LoVo (cell line): ENCODE results near the gene HDAC9.

ENCODE experiments used
- DNase-seq: peaks from one replicate; pipeline ENCODE4 v3.0.0-alpha.2; 2016; ENCODE audit warnings: low spot score

The HDAC9 gene

DNA sequence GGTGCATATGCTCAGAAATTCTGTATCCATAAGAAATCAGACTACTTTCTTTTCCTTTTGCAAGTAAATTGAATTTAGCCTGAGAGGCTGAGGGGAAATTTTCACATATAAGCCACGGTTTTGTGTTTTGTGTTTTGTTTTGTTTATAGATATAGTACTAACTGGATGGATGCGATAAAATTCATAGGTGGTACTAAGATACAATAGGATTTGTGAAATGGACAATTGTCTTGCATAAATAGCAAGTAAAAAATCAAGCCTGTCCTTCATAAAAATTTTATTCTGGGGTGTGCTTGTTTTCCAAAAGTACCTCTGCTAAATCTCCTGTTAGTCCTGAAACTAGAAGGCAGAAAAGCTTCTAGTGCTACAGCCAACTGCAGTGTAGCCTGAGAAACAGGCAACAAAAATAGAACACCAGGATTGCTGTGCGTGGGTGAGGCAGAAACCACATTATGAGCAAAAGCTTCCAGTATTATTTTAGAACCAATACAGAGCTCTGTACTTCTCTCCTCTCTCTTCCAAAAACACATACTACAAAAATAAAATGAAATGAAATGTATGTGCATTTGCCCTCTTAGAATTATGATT is 634 bp upstream of the HDAC9 start:
- no peak for DNase-seq

DNA sequence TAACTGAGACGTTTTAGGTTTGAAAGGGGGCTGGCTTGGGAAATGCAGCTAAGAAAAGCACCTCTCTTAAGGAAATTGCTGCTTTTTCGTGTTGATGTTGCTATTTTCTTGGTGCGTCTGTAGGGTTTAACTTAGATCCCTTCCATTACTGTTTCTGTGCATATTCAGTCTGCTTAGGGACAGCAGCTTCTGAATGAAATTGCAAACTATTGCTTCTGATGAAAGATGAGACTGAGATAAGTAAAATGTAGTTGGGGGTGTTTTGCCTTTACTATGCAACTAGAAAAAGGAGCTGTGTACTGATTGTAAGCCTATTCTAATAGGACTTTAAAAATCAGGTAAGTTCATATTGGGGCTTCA is 772 bp downstream of the HDAC9 start:
- DNase-seq = no peak

DNA sequence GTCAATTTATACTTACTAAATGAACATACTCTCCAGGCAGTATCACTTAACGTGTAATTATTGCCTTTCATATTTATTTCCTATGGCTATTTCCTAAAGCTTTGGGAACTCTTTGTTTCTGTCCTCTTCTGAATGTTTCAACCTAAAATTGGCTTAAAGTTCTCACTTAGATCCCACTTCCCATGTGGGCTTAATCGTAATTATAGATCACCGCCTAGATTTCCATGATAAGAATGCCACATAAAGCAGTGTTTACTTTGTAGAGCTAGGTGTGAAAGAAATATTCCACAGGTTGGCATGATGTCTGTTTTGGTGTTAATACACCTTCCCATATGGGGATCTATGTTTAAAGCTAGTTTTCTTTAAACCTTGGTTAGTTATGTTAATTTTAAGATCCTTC is 1.5 kb downstream of the HDAC9 start:
- no peak for DNase-seq

DNA sequence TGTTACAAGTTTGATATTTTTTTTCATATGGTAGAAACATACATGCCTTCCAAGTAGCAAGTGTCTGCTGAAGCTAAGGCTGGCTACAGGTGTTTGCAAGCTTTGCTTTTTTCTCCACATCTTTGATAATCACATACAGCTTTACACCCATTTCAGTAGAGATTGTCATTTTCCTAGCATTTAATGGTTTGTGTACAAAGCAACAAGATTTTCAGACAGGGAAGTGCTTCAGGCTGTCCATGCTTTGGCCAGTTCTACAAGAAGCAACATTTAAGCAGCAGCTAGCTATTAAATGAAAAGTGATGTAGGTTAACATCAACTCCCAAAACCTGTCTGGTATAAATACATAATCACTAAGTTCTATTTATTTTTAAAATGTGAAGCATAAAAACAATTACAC is 2.3 kb downstream of the HDAC9 start:
- no peak for DNase-seq

DNA sequence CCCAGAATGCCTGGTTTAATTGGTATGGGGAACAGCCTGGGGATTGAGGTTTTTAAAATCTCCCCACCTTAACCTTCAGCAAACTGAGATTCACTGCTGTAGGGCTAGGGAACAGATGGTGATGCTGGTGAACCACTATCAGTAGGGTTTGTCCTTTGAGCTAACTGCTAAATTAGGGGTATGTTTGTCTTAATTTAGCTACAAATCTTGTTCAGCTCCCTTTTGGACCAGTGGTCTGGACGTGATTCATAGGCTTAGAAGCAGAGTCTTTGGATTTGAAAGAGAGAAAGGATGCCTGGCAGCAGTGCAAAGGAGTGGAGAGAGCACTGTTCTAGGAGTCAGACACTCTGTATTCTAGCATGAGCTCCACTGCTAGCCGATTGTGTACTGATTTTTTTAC is 2.8 kb downstream of the HDAC9 start:
- no peak for DNase-seq

DNA sequence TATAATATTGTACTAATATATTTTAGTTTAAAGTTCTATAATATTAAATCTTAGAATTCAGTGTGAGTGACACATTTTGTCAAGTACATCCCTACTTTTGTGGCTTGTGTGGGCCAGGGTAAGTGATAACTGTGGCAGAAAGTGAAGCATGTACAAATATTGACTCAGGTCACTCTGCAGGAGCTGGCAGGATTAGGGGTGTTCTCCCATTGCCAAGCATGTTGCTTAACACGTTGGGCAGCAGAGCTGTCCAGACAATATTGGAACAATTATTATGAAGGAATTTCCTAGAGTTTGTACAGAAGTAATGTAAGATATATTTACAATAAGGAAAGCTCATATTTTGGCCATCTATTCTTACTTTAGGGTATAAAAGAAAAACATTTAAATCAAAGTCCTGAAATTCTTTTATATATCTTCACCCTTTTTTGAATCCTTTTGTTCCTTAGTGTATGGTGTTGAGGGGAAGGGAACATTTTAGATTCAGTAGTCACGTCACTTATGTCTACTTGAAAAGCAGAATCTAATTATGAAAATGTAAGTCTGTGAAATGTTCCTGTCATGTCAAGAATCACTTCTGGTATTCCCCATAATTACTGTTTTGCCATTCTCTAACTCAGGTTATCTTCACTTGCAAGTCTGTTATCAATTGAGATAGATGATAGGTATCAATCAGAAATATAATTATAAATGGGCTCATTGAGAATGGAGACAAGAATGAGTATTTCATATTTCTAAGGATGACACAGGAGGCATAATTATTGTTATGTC is 4.0 kb downstream of the HDAC9 start:
- DNase-seq = no peak

DNA sequence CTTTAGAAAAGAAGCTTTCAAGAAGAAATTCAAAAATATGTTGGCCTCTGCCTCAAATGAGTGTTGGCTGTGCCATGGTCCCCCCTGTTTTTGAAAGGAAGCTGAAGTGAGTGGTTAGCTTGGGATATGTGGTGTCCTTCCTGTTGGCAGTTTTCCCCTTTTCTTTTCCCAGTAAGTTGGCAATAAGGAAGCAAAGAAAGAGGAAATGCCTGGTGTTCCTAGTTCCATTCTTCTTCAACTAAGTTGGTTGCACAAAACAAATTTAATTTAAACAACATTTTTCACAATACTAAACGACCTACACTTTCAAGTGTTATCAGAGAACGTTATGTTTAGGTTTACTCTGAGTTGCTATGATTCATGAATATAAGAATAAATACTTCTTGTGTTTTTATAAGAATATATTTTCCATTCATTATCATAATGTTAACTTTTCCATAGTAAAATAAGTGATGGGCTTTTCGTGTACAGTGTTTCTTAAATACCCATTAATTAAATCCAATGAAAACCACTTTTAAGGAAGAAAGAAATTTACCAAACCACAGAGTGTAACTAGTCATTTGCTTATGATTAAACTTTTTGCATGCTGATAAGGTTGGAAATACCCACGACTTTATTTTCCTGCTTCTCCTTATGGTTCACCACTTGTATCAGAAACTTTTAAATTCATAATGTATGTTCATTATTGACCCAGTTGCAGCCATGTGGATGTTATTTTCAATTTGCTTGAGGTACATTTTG is 7.7 kb downstream of the HDAC9 start:
- DNase-seq = no peak

DNA sequence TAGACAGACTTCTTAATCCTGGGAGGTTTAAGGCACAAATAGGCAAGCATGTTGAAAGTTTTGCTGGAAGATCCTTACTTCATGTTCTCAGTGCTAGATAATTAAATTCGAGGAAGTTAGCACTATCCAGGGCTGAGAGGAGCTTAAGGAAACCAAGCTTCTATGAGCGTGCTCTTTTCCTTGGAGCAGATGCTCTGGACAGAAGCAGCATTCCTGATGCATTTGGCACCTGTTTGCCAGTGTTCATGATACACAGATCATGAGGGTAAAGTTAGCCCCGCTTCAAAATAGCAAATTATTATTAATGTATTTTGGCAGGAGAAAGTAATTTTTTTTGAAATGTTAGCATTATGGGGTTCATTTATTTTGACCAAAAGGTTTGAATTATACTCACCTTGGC is 9.4 kb downstream of the HDAC9 start:
- no peak for DNase-seq

DNA sequence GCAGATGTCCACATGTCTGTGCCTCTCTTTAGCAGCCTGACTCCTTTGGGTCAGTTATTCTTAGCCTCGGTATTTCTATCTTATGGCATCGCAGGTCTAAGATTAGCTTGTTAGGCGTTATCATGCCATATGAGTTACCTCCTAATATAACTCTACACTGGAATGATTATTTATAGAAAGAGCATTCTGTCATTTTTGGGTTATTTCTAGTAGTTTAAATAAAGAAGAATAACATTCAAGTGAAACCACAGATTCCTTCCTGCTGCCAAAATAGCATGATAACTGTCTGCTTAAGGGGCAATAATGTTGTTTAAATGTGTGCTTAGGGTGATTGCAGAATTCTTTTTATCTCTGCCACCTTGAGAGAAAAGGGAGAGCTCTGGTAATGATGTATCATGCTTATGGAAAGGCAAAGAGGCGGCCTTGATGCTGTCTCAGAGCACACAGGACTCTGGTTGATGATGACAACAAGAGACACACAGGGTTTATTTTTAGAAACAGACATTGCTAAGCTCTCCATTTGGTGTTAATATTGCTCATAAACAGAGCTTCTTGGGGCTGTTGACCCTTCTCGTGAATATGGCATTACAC is 10.4 kb downstream of the HDAC9 start:
- no peak for DNase-seq

DNA sequence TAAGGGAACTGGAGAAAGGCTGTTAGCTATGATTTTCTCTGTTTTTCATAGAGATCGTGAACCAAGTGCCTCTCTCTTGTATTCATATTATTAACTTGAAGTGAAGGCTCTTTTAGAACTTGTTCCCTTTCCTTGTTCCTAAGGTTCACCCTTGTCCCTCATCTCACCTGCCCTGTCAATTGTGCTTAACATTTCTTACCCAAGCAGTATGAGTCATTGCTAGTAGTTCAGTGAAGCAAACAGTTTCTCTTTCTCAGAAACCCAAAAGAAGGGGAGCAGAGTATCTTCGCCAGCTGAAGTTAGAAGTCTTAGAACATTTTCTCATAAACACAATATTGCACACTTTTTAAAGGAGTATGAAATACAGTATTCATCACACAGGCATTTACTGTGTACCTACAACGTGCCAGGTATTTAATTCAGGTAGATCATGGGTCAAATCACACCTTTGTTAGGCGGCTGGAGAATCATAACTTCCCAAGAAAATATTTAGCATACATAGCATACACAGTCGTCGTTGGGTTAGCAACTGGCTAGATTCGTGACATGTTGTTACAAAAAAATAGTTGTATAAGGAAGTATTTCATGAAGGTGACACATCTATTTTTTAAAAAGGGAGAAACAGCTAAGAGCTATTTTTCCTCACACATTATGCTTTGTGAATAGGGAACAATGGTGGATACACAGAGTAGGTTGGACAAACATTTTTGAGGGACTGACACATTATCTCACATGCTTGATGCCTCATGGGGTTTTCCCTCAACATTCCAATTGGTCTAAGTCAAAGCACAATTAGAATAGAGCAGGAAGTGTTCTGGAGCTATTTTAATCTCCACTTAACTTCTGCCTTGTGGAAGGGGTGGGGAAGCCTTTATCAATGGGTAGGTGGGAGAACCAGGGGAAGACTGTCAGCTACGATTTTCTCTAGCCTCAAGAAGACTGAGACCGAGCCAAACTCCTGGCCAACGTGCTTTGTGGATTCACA is 13.2 kb downstream of the HDAC9 start:
- DNase-seq = peak; percentile 86

DNA sequence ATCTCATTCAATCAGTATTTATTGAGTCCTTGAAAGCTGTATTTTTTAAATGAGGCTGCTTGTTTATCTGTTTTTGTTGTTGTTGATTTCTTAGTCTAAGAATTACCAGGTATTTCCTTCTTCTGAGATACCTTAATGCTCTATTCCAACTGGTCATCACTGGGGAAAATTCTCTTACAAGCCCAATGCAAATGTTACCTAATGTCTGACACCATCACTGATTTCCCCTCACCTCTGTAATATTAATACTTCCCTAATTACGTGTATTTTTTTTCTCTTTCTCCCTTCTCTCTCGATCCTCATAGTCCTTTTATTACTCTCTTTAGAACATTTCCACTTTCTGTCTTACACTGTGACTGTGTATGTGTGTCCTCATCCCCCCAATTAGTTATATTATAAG is 13.9 kb downstream of the HDAC9 start:
- DNase-seq = no peak

DNA sequence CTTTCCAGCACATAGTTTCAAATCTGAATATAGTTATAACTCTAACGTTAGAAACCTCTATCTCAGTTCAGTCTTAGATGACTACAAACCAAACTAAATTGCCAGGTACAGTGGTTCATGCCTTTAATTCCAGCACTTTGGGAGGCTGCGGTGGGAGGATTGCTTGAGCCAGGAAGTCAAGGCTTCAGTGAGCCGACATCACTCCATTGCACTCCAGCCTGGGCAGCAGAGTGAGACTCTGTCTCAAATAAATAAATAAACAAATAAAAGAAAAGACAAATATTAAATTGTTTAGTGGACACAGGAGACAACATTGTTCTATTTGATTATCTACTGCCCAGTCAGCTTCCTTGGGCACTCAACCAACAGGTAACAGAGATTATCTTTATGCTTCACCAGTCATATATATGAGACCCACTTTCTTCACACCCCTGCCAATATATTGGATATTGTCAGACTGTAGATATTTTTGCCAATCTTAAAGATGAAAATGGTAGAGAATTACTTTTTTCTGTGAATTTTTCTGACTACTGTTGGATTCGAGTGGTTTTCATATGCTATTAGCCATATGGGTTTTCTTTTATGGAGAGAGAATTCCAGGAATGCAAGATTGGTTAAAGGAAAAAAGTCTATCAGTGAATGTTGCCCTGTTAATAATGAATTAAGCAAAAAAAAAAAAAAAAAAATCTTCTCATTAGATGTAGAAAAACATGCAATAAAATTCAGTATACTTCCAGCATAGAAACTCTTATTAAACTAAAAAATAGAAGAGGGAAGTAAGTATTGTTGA is 16.0 kb downstream of the HDAC9 start:
- DNase-seq = no peak

DNA sequence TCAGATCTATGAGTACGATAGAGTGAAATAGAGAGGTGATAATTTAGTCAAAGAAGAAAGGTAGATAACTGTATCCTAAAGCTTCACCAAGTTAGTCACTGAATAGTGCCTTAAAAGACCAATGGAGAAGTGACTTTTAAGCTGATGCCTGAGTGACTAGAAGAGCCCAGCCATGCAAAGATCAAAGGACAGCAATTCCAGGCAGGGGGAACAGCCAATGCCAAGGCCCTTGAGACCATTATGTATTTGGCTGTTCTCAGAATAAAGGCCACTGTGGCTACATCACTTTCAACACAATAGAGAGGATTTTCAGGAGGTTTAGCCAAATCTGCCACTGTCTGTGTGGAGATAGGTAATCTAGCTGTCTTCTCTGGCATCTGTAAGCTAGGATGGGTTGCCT is 17.8 kb downstream of the HDAC9 start:
- no peak for DNase-seq

DNA sequence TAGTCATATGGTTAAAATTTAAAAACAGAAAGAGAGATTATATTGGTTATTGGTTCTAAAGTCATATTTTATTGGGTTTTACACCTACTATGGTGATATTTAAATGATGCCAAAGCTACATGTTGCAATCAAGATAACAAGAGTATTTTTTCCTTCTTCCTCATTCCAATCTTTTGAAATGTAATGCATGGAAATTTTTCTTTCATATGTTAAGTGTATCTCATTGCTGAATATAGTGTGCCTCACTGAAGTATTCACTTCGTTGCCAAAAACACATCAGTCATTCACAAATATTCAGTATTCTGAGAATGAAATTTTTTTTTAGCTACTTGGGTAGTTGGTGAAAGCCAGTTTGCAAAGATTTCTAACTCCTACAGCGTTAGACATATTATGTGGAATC is 19.5 kb downstream of the HDAC9 start:
- no peak for DNase-seq

DNA sequence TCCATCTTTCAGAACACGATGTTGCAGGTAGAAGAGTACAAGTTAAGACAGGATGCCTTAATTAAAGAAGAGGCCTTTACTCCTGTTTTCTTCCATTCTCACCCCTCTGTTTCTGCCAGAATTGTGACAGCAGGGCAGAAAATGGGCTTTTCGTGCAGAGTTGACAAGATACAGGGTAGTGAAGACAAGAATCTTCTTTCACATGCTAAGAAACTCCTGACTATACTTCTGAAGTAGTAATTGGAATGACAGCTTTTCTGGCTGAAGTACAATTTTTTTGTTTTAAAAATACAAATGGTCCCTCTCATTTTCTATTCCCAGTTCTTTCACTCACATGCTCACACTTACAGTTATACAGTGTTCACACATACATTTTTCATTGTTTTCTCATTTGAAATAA is 22.1 kb downstream of the HDAC9 start:
- DNase-seq = no peak

DNA sequence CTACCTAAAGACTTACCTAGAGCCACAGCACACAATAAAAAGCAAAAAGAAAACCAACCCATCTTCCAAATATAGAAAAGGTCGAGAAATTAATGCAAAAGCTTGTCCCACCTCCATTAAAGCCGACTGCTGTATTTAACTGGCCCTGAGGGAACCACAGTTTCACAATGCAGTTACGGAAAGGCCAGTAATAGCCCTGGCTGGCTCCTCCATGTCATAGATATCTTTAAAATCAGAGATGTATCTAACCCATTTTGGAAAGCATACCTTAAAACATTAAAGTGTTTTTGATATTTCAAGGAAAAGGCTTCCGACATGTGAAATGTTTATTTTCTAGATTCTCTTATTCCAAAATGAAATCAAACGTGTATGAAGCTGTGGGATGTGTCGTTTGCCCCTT is 23.0 kb downstream of the HDAC9 start:
- DNase-seq = no peak

DNA sequence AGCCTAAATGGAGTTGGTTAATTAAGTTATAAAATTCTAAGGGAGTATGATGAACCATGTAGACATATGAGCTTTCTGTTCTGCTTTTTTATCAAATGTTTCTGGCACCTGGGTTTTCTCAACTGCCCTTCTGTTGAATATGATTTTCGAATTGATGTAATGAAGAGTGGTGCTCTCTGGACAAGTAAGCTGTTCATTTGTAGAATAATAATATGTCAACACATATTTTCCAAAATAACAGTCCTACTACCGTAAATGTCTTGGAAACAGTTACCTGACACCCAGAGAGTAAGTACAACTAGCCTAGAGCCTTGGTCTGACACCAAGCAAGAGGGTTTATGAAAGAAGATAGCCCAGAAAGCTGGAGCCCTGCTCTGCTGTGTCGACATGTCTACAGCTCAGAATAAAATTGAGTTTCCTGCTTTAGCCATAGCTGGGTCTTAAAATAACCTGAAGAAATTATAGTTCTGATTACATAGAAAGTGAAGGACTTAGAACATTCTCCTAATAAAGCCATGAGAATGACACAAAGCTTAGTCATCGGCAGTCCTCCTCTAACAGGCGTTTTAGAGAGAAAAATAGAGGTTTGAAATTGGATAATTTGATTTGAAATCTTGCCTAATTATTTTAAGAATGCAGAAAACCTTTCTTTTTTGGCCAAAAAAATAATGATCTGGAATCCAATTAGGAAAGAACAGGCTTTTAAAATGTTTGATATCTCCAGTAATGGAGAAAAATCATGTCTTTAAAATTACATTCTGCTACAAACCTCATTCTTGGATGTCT is 25.1 kb downstream of the HDAC9 start:
- DNase-seq = no peak

DNA sequence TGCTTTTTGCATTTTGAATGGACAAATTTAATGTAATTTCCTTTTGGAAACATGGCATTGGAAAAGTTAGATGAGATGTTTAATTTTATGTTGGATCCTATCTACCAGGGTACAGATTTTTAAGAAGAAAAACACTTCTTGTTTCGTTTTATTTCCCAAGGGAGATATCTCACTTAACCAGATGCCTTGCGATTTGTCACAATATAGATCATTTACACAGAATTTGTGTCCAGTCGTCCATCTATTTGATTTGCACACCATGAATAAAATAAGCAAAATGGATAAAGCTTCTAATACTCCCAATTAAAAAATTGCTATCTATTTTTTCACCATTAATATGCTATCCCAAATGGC is 25.7 kb downstream of the HDAC9 start:
- DNase-seq = no peak

DNA sequence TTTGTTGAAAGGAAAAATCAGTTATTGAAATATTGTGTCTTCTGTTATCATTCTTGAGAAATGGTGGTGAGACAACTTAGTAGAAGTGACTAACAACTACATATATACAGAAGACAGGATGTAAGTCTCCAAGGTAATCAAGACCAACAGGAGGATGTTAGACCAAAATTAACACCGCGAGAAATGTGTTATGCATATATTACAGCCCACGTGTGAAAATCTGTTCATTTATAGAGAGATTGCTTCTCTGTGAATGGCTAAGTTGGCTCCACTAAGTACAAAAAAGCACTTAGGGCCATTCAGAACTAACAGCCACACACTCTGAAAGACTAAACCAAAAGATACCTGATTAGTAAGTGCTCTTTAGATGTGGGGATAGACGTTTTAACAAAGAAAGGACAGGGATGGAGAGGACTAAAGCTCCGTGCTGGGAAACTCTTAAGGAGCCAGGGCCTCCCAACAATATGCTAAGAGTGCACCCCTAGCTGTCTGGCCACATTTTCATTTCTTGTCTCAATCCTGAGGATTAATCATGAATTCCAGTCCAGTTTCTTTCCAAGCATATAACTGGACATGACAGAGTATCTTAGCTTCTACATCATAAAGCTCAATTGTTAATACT is 26.5 kb downstream of the HDAC9 start:
- DNase-seq = no peak

DNA sequence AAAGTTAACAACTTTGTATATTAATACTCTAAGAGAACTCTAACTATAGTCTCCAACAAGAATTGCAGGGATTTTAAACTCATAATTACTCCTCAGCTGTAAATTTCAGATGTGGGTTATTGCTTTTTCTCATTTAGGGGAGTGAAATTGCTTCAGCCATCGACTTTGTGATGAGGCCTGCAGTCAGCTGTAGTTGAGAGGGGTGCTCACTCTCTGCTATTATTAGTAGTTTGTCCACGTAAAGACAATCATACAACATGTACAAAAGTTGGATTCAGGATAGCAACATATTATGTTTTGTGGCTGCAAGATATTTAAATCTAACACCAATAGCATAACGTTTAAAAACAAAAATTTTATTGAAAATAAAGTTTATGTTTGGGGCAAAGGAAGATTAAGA is 28.7 kb downstream of the HDAC9 start:
- DNase-seq = no peak
